ENCODE measurements around the gene PTPRN2.
"Not testable (repeated sequence)": the region's sequence is repeated elsewhere in the genome, so short reads cannot be mapped to it uniquely, and the experiment has no call there.

Gene PTPRN2

GRCh38 chr7:157565201-157565626 lies 1022.4 kb downstream of the PTPRN2 start:
- H3K4me3 ChIP-seq (ENCODE audit: low read depth, low read length): no peak overlapping the region
- no peak for DNase-seq (ENCODE audit: low read depth)
- TF ChIP-seq CTCF (IDR thresholded peaks at IDR 0.05; ENCODE audit: control insufficient read depth, extremely low read depth, insufficient read depth): no peak

- no peak for DNase-seq (ENCODE audit: low read depth)
- no peak for TF ChIP-seq CTCF (IDR thresholded peaks at IDR 0.05; ENCODE audit: control insufficient read depth, extremely low read depth, insufficient read depth)
- no peak overlapping the region for H3K4me3 ChIP-seq (ENCODE audit: low read depth, low read length)
Observed at GRCh38 chr7:157564517-157565177, 1023.0 kb downstream of the PTPRN2 start.

- H3K4me3 ChIP-seq (ENCODE audit: low read depth, low read length); DNase-seq (ENCODE audit: low read depth): not testable (repeated sequence)
Observed at GRCh38 chr7:157563467-157564135, 1024.0 kb downstream of the PTPRN2 start.

- not testable (repeated sequence) for DNase-seq (ENCODE audit: low read depth); H3K4me3 ChIP-seq (ENCODE audit: low read depth, low read length)
Observed at GRCh38 chr7:157562522-157563398, 1024.9 kb downstream of the PTPRN2 start.

- TF ChIP-seq CTCF (IDR thresholded peaks at IDR 0.05; ENCODE audit: control insufficient read depth, extremely low read depth, insufficient read depth): no peak
- H3K4me3 ChIP-seq (ENCODE audit: low read depth, low read length): no peak overlapping the region
- DNase-seq (ENCODE audit: low read depth): no peak
Observed at GRCh38 chr7:157561816-157562410, 1025.7 kb downstream of the PTPRN2 start.

GRCh38 chr7:157561523-157561785 lies 1026.2 kb downstream of the PTPRN2 start:
- no peak for DNase-seq (ENCODE audit: low read depth)
- TF ChIP-seq CTCF (IDR thresholded peaks at IDR 0.05; ENCODE audit: control insufficient read depth, extremely low read depth, insufficient read depth): no peak

GRCh38 chr7:157560710-157561522 lies 1026.7 kb downstream of the PTPRN2 start:
- no peak for DNase-seq (ENCODE audit: low read depth)
- TF ChIP-seq CTCF (IDR thresholded peaks at IDR 0.05; ENCODE audit: control insufficient read depth, extremely low read depth, insufficient read depth): no peak
- H3K4me3 ChIP-seq (ENCODE audit: low read depth, low read length): no peak overlapping the region

More at GRCh38 chr7:157561523-157561785, 1026.2 kb downstream of the PTPRN2 start:
- H3K4me3 ChIP-seq (ENCODE audit: low read depth, low read length): no peak overlapping the region

Data from LNCaP clone FGC (cell line).